Sigmoid colon (tissue), 7 donors: Measurements from ENCODE around the gene CDC20. TPM values are rescaled to one million over a fixed set of nuclear protein-coding genes. Genes with fewer than 3 reads are reported as not detected.

Experiments
- DNase-seq: peaks from one replicate; pipeline ENCODE4 v3.0.0-alpha.2; 2019
- H3K27ac ChIP-seq, 4 donors: fragments of 200-600 bp; sonication (generic); one replicate each; pipeline ENCODE4 v1.5.1; 2016 to 2019; ENCODE audit warnings: mild to moderate bottlenecking in 1 of 4
- H3K27me3 ChIP-seq, 3 donors: fragments of 200-600 bp; sonication (generic); one replicate each; pipeline ENCODE4 v1.5.1; 2019; ENCODE audit warnings: mild to moderate bottlenecking in 1 of 3
- H3K36me3 ChIP-seq, 4 donors: fragments of 200-600 bp; sonication (generic); one replicate each; pipeline ENCODE4 v1.5.1; 2016 to 2019
- H3K4me1 ChIP-seq, 4 donors: fragments of 200-600 bp; sonication (generic); one replicate each; pipeline ENCODE4 v1.5.1; 2017 to 2019
- H3K4me3 ChIP-seq, 4 donors: fragments of 200-600 bp; sonication (generic); one replicate each; pipeline ENCODE4 v1.5.1; 2017 to 2019; ENCODE audit warnings: mild to moderate bottlenecking in 2 of 4, moderate library complexity in 1 of 4
- H3K9me3 ChIP-seq, 4 donors: fragments of 200-600 bp in 3 of 4; sonication (generic) in 3 of 4; one replicate each; pipeline versions ENCODE4 v1.5.1 to v1.6.1; 2013 to 2019
- CTCF ChIP-seq, 4 experiments: fragments of 450-650 bp in 3 of 4; fragments of 200-600 bp in 1 of 4; IDR thresholded peaks; one replicate each; pipeline ENCODE4 v1.5.1; 2016 to 2019; ENCODE audit warnings: antibody characterized with exemption in 4 of 4, mild to moderate bottlenecking in 3 of 4, moderate library complexity in 2 of 4
- EP300 ChIP-seq, 4 donors: sonication (generic); formaldehyde crosslinking; IDR thresholded peaks; one replicate each; pipeline ENCODE4 v1.6.1; 2017; ENCODE audit warnings: antibody characterized with exemption in 4 of 4
- POLR2A ChIP-seq, 2 donors: fragments of 450-650 bp; IDR thresholded peaks; one replicate each; pipeline ENCODE4 v1.6.1; 2016; ENCODE audit warnings: antibody characterized with exemption in 2 of 2, mild to moderate bottlenecking in 2 of 2, moderate library complexity in 2 of 2
- POLR2AphosphoS5 ChIP-seq, 4 donors: sonication (generic); formaldehyde crosslinking; IDR thresholded peaks; one replicate each; pipeline ENCODE4 v1.6.1; 2017; ENCODE audit warnings: antibody characterized with exemption in 4 of 4
- WGBS, 2 donors: extraction: QIAGEN DNeasy Blood & Tissue Kit; methylation state at CpG; one replicate each; pipeline ENCODE4 v1.1.7; 2013; 5-methylcytosine and 5-hydroxymethylcytosine counted together
- intact Hi-C: fragments of 100-400 bp; cut with DNase I; formaldehyde crosslinking; loops from one replicate; pipeline ENCODE4 v1.15.1; 2023
- polyA plus RNA-seq, 3 donors: library from polyadenylated mRNA; stranded (reverse); fragments of 200-250 nt; gene quantifications; one replicate each; pipeline ENCODE4 v1.2.3, GENCODE V29; 2013
- total RNA-seq, 4 donors: library from RNA; depleted of rRNA; stranded (reverse); fragments of >200 nt; gene quantifications; one replicate each; pipeline ENCODE4 v1.1.0, GENCODE V29; 2016
- donor health status: healthy with polysubstance abuse.
- donor health status: Bipolar disorder and iron deficiency.
- donor health status: healthy.

CDC20 gene
- total RNA-seq (1 to 10 TPM in 2 of 4 donors, under 1 TPM in 2; 0.66 to 3.4 (median 1.2) TPM), polyA plus RNA-seq (10 to 100 TPM; 11.4 to 65.7 (median 17.1) TPM)

GRCh38 chr1:43358746-43359693 lies at the start of gene CDC20:
CDC20 (plus strand) TSS chr1:43358981; CDS start chr1:43359216, 235 bp downstream.
- WGBS, 2 donors = 1 to 3% methylated on average over 59 of the region's 59 CpGs
- Histone ChIP-seq H3K4me1 (peaks cover 0 to 18% (median 13%) of the 10 kb centered on the region in 4 donors), H3K9me3 (no peaks in the 10 kb centered on the region), H3K36me3 (peaks cover 7 to 34% (median 12%) of the 10 kb centered on the region in 4 donors), H3K27ac (peak within 1 kb of the TSS; percentile 88 to 96 (median 92)), H3K27me3 (no peaks in the 10 kb centered on the region), H3K4me3 (peak within 1 kb of the TSS; percentile 52 to 78 (median 60))
- peak; percentile 99 for DNase-seq
- intact Hi-C loops = loop anchor here (5.0 kb wide), 1 partner anchor 93 kb away; the partner anchor contains the start of gene HYI
- no peak for TF ChIP-seq POLR2A (IDR thresholded peaks at IDR 0.05)
- TF ChIP-seq POLR2AphosphoS5 (IDR thresholded peaks at IDR 0.05) = peak in 1 of 4 donors; percentile 52
- no peak for TF ChIP-seq EP300 (IDR thresholded peaks at IDR 0.05)

GRCh38 chr1:43309405-43310025 lies 49.3 kb upstream of the CDC20 start:
- Histone ChIP-seq H3K27ac (no peak overlapping the region), H3K9me3 (no peaks in the 10 kb centered on the region), H3K4me1 (peaks cover 0 to 3% (median 0%) of the 10 kb centered on the region in 4 donors), H3K36me3 (no peaks in the 10 kb centered on the region), H3K27me3 (no peaks in the 10 kb centered on the region), H3K4me3 (no peak overlapping the region)
- 92 to 93% methylated on average over 13 of the region's 13 CpGs for WGBS, 2 donors
- TF ChIP-seq POLR2A (IDR thresholded peaks at IDR 0.05) (no peak), CTCF (IDR thresholded peaks at IDR 0.05) (no peak), POLR2AphosphoS5 (IDR thresholded peaks at IDR 0.05) (no peak), EP300 (IDR thresholded peaks at IDR 0.05) (no peak)
- intact Hi-C loops = no loop called here
- DNase-seq = peak; percentile 35

- no peaks in the 10 kb centered on the region for H3K4me1 ChIP-seq
- H3K9me3 ChIP-seq = no peaks in the 10 kb centered on the region
- no peak for DNase-seq
- no peak overlapping the region for H3K27ac ChIP-seq
- 93 to 96% methylated on average over 9 of the region's 9 CpGs for WGBS, 2 donors
- intact Hi-C loops = no loop called here
- no peaks in the 10 kb centered on the region for H3K36me3 ChIP-seq
- H3K27me3 ChIP-seq = no peaks in the 10 kb centered on the region
- no peak overlapping the region for H3K4me3 ChIP-seq
- TF ChIP-seq CTCF (IDR thresholded peaks at IDR 0.05) (no peak), POLR2AphosphoS5 (IDR thresholded peaks at IDR 0.05) (no peak), POLR2A (IDR thresholded peaks at IDR 0.05) (no peak), EP300 (IDR thresholded peaks at IDR 0.05) (no peak)
Observed at GRCh38 chr1:43311521-43311920, 47.3 kb upstream of the CDC20 start.

- TF ChIP-seq POLR2A (IDR thresholded peaks at IDR 0.05) (no peak), EP300 (IDR thresholded peaks at IDR 0.05) (no peak), CTCF (IDR thresholded peaks at IDR 0.05) (no peak), POLR2AphosphoS5 (IDR thresholded peaks at IDR 0.05) (no peak)
- H3K27me3 ChIP-seq = no peaks in the 10 kb centered on the region
- WGBS, 2 donors = 93 to 95% methylated on average over 19 of the region's 19 CpGs
- no peaks in the 10 kb centered on the region for H3K36me3 ChIP-seq
- H3K9me3 ChIP-seq = no peaks in the 10 kb centered on the region
- no peaks in the 10 kb centered on the region for H3K4me1 ChIP-seq
- intact Hi-C loops = no loop called here
- no peak for DNase-seq
- no peak overlapping the region for H3K4me3 ChIP-seq
- no peak overlapping the region for H3K27ac ChIP-seq
Observed at GRCh38 chr1:43312212-43312623, 46.6 kb upstream of the CDC20 start.
